Neural cell (in vitro differentiated cells): ENCODE measurements around the gene TRPM8. TPM values are rescaled to one million over a fixed set of nuclear protein-coding genes. Genes with fewer than 3 reads are reported as not detected.

Source experiments
- H2AFZ ChIP-seq: fragments of 200-600, 300-800 bp; sonication (generic), shearing (Covaris generic); 2 replicates; pipeline ENCODE4 v1.6.0; 2014; ENCODE audit warnings: low read depth, mild to moderate bottlenecking, antibody characterized with exemption, low read length, moderate library complexity
- H3F3A ChIP-seq: fragments of 200-600 bp; shearing (Covaris generic); 2 replicates; pipeline ENCODE4 v1.6.1; 2016; ENCODE audit warnings: mild to moderate bottlenecking, moderate library complexity, mixed read lengths, antibody characterized with exemption, low read length; ENCODE audit not compliant: insufficient read depth, poor library complexity, severe bottlenecking
- H3K27ac ChIP-seq: fragments of 200-600, 300-800 bp; sonication (generic), shearing (Covaris generic); 2 replicates; pipeline ENCODE4 v1.5.1; 2014; ENCODE audit warnings: mild to moderate bottlenecking, low read length, moderate library complexity
- H3K27me3 ChIP-seq: fragments of 300-800, 200-600 bp; sonication (generic), shearing (Covaris generic); 2 replicates; pipeline ENCODE4 v1.6.0; 2014; ENCODE audit warnings: mild to moderate bottlenecking, low read depth, low read length, moderate library complexity; ENCODE audit not compliant: insufficient read depth
- H3K36me3 ChIP-seq: fragments of 300-800, 200-600 bp; sonication (generic), shearing (Covaris generic); 2 replicates; pipeline ENCODE4 v1.5.1; 2014; ENCODE audit warnings: mild to moderate bottlenecking, antibody characterized with exemption, low read length, moderate library complexity; ENCODE audit not compliant: insufficient read depth
- H3K4me2 ChIP-seq: fragments of 300-800, 200-600 bp; sonication (generic), shearing (Covaris generic); 2 replicates; pipeline ENCODE4 v1.6.0; 2014; ENCODE audit warnings: mild to moderate bottlenecking, low read length
- H3K4me3 ChIP-seq: fragments of 300-800, 200-600 bp; sonication (generic), shearing (Covaris generic); 2 replicates; pipeline ENCODE4 v1.5.1; 2014; ENCODE audit warnings: mild to moderate bottlenecking, low read length, moderate library complexity
- H3K79me2 ChIP-seq: fragments of 200-600 bp; shearing (Covaris generic); replicated peaks from 2 replicates; pipeline ENCODE4 v1.6.0; 2014; ENCODE audit warnings: mild to moderate bottlenecking, low read length, moderate library complexity; ENCODE audit not compliant: insufficient read depth
- H3K9ac ChIP-seq: fragments of 300-800, 200-600 bp; sonication (generic), shearing (Covaris generic); 2 replicates; pipeline ENCODE4 v1.6.1; 2016; ENCODE audit warnings: mild to moderate bottlenecking, low read length, mixed read lengths
- H3K9me2 ChIP-seq: fragments of 200-600 bp; shearing (Covaris generic); 2 replicates; pipeline ENCODE4 v1.6.1; 2016; ENCODE audit warnings: mild to moderate bottlenecking, low read length, mixed read lengths; ENCODE audit not compliant: insufficient read depth
- H3K9me3 ChIP-seq: fragments of 200-600, 300-800 bp; sonication (generic), shearing (Covaris generic); 2 replicates; pipeline ENCODE4 v1.6.1; 2016; ENCODE audit warnings: mild to moderate bottlenecking, mixed run types, low read length, moderate library complexity, mixed read lengths
- H4K20me1 ChIP-seq: fragments of 200-600 bp; shearing (Covaris generic); 2 replicates; pipeline ENCODE4 v1.6.1; 2016; ENCODE audit warnings: mild to moderate bottlenecking, mixed run types; ENCODE audit not compliant: insufficient read depth
- EP300 ChIP-seq: fragments of 450-650 bp; conservative IDR thresholded peaks from 2 replicates; pipeline ENCODE4 v1.6.1; 2014; ENCODE audit warnings: antibody characterized with exemption, mild to moderate bottlenecking, moderate library complexity; ENCODE audit not compliant: poor library complexity, severe bottlenecking
- EZH2 ChIP-seq: fragments of 200-600, 300-800 bp; shearing (Covaris generic), sonication (generic); IDR thresholded peaks from 2 replicates; pipeline ENCODE4 v1.6.1; 2014; ENCODE audit warnings: antibody characterized with exemption, low read length, borderline replicate concordance, mild to moderate bottlenecking; ENCODE audit not compliant: insufficient read depth, poor library complexity, severe bottlenecking
- MXI1 ChIP-seq: fragments of 450-650 bp; conservative IDR thresholded peaks from 2 replicates; pipeline ENCODE4 v1.6.1; 2014; ENCODE audit warnings: antibody characterized with exemption, mild to moderate bottlenecking; ENCODE audit not compliant: poor library complexity, severe bottlenecking
- POLR2AphosphoS5 ChIP-seq: IDR thresholded peaks from 2 replicates; pipeline ENCODE4 v1.6.1; 2012
- RAD21 ChIP-seq: fragments of 450-650 bp; conservative IDR thresholded peaks from 2 replicates; pipeline ENCODE4 v1.6.1; 2014; ENCODE audit warnings: antibody characterized with exemption, mild to moderate bottlenecking, moderate library complexity
- SMC3 ChIP-seq: fragments of 450-650 bp; conservative IDR thresholded peaks from 2 replicates; pipeline ENCODE4 v1.6.1; 2014; ENCODE audit warnings: antibody characterized with exemption, mild to moderate bottlenecking, moderate library complexity; ENCODE audit not compliant: poor library complexity
- TAF1 ChIP-seq: IDR thresholded peaks from 2 replicates; pipeline ENCODE4 v1.6.1; 2012; ENCODE audit warnings: low read depth
- polyA plus RNA-seq: library from polyadenylated mRNA; depleted of rRNA; stranded (reverse); fragments of >200 nt; gene quantifications from 2 replicates; pipeline ENCODE4 v1.2.3, GENCODE V29; 2014
- TF ChIP-seq, protein P1 (sequence below): IDR thresholded peaks from 2 replicates; pipeline ENCODE4 v1.6.1; 2012; ENCODE audit warnings: borderline replicate concordance
- TF ChIP-seq, protein P2 (sequence below): fragments of 450-650 bp; IDR thresholded peaks from 2 replicates; pipeline ENCODE4 v1.5.1; 2014; ENCODE audit warnings: antibody characterized with exemption, mild to moderate bottlenecking, moderate library complexity; ENCODE audit not compliant: poor library complexity, severe bottlenecking

Gene TRPM8
- polyA plus RNA-seq, 1 donor from 2014 or later, result not detected

DNA sequence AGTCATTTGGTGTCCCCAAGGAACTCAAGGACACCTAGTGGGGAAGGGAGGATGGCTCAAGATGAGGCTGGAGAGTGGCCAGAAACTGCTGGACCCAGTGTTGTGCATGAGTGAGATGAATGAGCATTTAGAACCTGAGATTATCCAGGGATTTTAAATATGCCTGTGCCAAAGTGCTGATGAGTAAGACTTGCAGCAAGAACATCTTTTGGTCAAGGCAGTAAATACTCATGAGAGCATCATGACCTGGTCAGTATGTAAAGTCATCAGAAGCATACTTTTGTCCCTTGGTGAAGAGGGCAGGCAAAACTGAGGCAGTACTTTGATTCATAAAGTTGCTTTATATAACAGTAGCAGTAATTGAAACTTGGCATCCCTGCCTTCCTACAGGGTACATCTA, 130.2 kb downstream of the TRPM8 start:
- no peaks in the 10 kb centered on the region for H4K20me1 ChIP-seq
- H3K36me3 ChIP-seq, result no peaks in the 10 kb centered on the region
- no peak overlapping the region for H3K9ac ChIP-seq
- H3K9me2 ChIP-seq, result no peaks in the 10 kb centered on the region
- no peaks in the 10 kb centered on the region for H3K27me3 ChIP-seq
- no peaks in the 10 kb centered on the region for H3F3A ChIP-seq
- no peak for TF ChIP-seq RAD21
- H3K4me3 ChIP-seq, result no peak overlapping the region
- no peaks in the 10 kb centered on the region for H3K9me3 ChIP-seq
- H3K4me2 ChIP-seq, result no peak overlapping the region
- no peak overlapping the region for H2AFZ ChIP-seq
- H3K79me2 ChIP-seq, result no peaks in the 10 kb centered on the region
- H3K27ac ChIP-seq, result no peak overlapping the region

DNA sequence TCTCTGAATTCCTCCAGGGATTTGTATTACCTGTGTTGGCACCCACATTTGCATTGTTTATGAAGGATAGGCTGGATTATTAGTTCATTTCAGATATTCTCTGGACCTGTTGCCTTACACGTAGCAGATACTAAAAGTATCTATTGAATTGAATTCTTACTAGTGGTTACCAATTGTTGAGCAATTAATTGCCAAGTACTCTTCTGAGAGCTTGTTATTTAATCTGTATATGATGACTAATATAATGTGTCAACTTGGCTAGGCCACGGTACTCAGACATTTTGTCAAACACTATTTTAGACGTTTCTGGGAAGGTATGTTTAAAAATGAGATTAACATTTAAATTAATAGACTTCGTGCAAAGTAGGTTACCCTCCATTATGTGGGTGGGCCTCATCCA, 130.9 kb downstream of the TRPM8 start:
- H3K27me3 ChIP-seq, result no peaks in the 10 kb centered on the region
- no peaks in the 10 kb centered on the region for H4K20me1 ChIP-seq
- H2AFZ ChIP-seq, result no peak overlapping the region
- H3K27ac ChIP-seq, result no peak overlapping the region
- H3K79me2 ChIP-seq, result no peaks in the 10 kb centered on the region
- no peaks in the 10 kb centered on the region for H3K9me3 ChIP-seq
- no peak overlapping the region for H3K9ac ChIP-seq
- H3K4me2 ChIP-seq, result no peak overlapping the region
- TF ChIP-seq RAD21, result no peak
- no peak for TF ChIP-seq EZH2
- TF ChIP-seq EP300, result no peak
- TF ChIP-seq SMC3, result no peak
- TF ChIP-seq TAF1, result no peak
- TF ChIP-seq, protein P1, sequence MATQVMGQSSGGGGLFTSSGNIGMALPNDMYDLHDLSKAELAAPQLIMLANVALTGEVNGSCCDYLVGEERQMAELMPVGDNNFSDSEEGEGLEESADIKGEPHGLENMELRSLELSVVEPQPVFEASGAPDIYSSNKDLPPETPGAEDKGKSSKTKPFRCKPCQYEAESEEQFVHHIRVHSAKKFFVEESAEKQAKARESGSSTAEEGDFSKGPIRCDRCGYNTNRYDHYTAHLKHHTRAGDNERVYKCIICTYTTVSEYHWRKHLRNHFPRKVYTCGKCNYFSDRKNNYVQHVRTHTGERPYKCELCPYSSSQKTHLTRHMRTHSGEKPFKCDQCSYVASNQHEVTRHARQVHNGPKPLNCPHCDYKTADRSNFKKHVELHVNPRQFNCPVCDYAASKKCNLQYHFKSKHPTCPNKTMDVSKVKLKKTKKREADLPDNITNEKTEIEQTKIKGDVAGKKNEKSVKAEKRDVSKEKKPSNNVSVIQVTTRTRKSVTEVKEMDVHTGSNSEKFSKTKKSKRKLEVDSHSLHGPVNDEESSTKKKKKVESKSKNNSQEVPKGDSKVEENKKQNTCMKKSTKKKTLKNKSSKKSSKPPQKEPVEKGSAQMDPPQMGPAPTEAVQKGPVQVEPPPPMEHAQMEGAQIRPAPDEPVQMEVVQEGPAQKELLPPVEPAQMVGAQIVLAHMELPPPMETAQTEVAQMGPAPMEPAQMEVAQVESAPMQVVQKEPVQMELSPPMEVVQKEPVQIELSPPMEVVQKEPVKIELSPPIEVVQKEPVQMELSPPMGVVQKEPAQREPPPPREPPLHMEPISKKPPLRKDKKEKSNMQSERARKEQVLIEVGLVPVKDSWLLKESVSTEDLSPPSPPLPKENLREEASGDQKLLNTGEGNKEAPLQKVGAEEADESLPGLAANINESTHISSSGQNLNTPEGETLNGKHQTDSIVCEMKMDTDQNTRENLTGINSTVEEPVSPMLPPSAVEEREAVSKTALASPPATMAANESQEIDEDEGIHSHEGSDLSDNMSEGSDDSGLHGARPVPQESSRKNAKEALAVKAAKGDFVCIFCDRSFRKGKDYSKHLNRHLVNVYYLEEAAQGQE, result no peak
- TF ChIP-seq, protein P2, sequence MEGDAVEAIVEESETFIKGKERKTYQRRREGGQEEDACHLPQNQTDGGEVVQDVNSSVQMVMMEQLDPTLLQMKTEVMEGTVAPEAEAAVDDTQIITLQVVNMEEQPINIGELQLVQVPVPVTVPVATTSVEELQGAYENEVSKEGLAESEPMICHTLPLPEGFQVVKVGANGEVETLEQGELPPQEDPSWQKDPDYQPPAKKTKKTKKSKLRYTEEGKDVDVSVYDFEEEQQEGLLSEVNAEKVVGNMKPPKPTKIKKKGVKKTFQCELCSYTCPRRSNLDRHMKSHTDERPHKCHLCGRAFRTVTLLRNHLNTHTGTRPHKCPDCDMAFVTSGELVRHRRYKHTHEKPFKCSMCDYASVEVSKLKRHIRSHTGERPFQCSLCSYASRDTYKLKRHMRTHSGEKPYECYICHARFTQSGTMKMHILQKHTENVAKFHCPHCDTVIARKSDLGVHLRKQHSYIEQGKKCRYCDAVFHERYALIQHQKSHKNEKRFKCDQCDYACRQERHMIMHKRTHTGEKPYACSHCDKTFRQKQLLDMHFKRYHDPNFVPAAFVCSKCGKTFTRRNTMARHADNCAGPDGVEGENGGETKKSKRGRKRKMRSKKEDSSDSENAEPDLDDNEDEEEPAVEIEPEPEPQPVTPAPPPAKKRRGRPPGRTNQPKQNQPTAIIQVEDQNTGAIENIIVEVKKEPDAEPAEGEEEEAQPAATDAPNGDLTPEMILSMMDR, result no peak
- H3K36me3 ChIP-seq, result no peaks in the 10 kb centered on the region
- no peaks in the 10 kb centered on the region for H3F3A ChIP-seq
- H3K4me3 ChIP-seq, result no peak overlapping the region
- H3K9me2 ChIP-seq, result no peaks in the 10 kb centered on the region

DNA sequence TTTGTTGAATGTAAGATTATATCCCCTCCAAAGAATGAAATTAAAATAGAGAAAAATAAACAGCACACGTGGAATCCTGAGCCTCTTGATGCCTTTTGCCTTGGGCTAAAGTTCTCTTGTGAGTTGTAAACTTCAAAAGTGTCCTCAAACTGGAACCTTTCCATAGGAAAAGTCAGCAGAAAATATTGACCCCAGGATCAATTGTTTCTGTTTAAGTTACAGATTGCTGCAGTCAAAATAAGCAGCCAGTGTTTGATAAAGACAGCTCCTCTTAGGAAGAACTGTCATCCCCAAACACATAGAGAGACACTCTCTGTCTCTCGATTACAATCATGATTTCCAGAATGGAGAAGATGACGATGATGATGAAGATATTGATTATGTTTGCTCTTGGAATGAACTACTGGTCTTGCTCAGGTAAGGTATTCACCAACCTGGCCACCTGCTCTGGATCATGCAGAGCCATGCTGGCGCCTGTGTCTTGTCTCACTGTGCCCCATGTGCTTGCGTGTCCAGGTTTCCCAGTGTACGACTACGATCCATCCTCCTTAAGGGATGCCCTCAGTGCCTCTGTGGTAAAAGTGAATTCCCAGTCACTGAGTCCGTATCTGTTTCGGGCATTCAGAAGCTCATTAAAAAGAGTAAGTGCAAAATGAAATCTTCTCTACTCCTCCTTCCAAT, 133.4 kb downstream of the TRPM8 start, which contains the start of gene SPP2:
SPP2 (plus strand) TSS at position 248 of the 681 bp plus-strand sequence; CDS start at position 333, 85 bp downstream.
- H3K9me2 ChIP-seq, result no peaks in the 10 kb centered on the region
- no peaks in the 10 kb centered on the region for H4K20me1 ChIP-seq
- TF ChIP-seq TAF1 (no peak), SMC3 (no peak), EP300 (no peak), MXI1 (no peak), EZH2 (no peak), RAD21 (no peak), POLR2AphosphoS5 (no peak)
- TF ChIP-seq, protein P1, result no peak
- TF ChIP-seq, protein P2, result no peak
- no peaks in the 10 kb centered on the region for H3F3A ChIP-seq
- no peak within 1 kb of the TSS for H3K27ac ChIP-seq
- H3K9ac ChIP-seq, result no peak within 1 kb of the TSS
- no peaks in the 10 kb centered on the region for H3K9me3 ChIP-seq
- no peak within 1 kb of the TSS for H3K4me2 ChIP-seq
- H2AFZ ChIP-seq, result no peak within 1 kb of the TSS
- H3K79me2 ChIP-seq, result no peaks in the 10 kb centered on the region
- no peaks in the 10 kb centered on the region for H3K27me3 ChIP-seq
- H3K4me3 ChIP-seq, result no peak within 1 kb of the TSS
- no peaks in the 10 kb centered on the region for H3K36me3 ChIP-seq
